ENCODE measurements around the gene PAPPA2.

DNA sequence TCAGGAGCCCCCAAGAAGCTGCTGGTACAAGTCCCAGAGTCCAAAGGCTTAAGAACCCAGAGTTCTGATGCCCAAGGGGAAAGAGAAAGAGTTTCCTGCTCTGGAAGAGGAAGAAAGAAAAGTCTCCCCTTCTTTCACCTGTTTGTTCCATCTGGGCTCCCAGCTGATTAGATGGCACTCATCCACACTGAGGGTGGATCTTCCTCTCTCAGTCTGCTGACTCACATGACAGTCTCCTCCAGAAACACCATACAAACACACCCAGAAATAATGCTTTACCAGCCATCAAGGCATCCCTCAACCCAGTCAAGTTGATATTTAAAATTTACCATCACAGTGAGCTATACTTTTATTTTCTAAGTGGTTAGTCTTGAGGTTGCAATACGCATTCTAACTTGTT is 257.9 kb downstream of the PAPPA2 start:
- TF ChIP-seq ZNF274 (IDR thresholded peaks at IDR 0.05; ENCODE audit: insufficient read depth, insufficient read length) (no peak), CREB1 (IDR thresholded peaks at IDR 0.05; ENCODE audit: low read depth) (no peak)
